GM19324 (cell line): ENCODE data around the gene PMFBP1.

ENCODE experiments used
- ATAC-seq: cut with Tn5 transposase; IDR thresholded peaks from one replicate; pipeline ENCODE4 v1.9.1; 2021; ENCODE audit warnings: mild to moderate bottlenecking, moderate library complexity; ENCODE audit not compliant: unreplicated experiment, low FRiP score

PMFBP1 gene, protein sequence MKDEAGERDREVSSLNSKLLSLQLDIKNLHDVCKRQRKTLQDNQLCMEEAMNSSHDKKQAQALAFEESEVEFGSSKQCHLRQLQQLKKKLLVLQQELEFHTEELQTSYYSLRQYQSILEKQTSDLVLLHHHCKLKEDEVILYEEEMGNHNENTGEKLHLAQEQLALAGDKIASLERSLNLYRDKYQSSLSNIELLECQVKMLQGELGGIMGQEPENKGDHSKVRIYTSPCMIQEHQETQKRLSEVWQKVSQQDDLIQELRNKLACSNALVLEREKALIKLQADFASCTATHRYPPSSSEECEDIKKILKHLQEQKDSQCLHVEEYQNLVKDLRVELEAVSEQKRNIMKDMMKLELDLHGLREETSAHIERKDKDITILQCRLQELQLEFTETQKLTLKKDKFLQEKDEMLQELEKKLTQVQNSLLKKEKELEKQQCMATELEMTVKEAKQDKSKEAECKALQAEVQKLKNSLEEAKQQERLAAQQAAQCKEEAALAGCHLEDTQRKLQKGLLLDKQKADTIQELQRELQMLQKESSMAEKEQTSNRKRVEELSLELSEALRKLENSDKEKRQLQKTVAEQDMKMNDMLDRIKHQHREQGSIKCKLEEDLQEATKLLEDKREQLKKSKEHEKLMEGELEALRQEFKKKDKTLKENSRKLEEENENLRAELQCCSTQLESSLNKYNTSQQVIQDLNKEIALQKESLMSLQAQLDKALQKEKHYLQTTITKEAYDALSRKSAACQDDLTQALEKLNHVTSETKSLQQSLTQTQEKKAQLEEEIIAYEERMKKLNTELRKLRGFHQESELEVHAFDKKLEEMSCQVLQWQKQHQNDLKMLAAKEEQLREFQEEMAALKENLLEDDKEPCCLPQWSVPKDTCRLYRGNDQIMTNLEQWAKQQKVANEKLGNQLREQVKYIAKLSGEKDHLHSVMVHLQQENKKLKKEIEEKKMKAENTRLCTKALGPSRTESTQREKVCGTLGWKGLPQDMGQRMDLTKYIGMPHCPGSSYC

DNA sequence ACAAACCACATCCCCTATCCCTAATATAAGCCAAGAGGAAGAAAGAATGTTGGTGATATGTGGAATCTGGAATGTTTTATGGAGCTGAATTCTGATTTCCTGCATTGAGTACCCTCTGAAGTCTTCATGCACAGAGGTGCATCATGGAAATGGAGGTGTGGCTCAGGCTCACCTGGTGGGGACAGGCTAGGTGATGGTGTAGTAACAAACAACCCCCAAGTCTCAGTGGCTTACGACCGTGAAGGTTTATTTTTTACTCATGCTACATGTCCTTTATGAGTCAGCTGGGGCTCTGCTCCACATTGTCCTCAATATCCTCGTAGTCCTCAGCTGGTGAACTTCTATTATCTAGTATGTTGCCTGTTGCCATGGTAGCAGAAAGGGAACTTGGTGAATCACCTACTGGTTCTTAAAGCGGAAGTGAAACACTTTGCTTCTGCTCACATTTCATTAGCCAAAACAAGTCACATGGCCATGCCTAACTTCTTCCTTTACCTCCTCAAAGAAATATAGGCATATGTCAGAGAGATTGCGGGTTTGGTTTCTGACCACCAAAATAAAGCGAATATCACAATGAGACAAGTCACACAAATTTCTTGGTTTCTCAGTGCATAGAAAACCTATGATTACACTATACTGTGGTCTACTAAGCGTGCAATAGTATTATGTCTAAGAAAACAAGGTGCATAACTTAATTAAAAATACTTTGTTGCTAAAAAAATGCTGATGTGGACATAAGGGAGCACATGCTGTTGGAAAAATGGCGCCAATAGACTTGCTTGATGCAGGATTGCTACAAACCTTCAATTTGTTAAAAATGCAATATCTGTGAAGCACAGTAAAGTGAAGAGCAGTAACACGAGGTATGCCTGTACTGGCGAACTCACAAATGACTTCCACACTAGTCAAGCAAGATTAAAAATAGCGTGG lies at the start of gene PMFBP1:
TSS of gene PMFBP1 (minus strand) at position 51 of the 930 bp plus-strand sequence. CDS start 947 bp downstream, outside the sequence.
- ATAC-seq: peak; percentile 84

DNA sequence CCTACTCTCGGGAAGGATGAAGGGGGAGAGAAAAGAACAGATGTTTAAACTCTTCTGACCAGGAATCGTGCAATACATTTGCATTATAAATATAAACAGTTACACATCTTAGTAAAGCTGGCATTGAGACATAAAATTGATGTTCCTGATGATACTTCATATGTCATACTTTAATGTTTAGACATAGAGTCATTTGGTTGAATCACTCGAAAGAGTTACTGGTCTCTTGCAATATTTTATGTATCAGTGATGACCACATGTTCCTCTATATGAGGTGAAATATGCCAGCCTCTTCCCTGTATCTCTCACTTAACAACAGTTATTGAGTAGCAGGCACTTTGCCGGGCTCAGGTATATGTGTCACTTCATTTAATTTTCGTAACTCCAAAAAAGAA lies 49.7 kb upstream of the PMFBP1 start:
- no peak for ATAC-seq

DNA sequence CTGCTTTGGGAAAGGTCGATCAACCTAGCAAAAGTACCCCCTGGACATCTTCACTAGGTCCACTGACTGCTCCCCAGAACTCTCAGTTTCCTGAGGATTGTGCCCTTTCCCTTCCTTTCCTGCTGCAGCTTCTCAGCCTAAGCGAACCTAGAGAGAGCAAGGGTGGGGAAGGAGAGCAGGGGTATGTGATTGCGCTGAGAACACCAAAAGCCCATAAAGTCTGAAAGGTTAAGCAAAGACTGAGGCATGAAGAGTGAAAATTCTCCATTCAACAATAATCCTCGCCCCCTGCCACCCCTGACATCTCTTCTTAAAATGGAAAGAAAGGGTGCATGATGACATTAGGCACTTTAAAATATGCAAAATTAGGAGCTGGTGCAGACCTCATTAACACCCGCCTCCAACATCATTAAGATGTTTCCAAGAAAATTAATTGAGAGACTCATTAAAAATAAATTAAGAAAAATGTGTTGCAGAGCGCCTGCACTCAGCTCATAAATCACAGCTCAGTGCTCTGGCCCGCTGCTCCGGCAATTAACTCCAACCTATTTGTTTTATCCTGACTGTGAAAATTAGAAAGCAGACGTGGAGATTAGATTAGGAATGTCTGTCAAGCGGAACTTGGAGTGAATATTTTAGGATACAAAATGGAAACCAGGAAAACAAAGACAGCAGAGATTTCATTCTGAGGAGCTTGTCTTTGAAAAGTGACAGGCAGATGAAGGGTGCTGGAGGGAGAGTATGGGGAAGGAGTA lies 49.1 kb upstream of the PMFBP1 start:
- ATAC-seq: no peak

DNA sequence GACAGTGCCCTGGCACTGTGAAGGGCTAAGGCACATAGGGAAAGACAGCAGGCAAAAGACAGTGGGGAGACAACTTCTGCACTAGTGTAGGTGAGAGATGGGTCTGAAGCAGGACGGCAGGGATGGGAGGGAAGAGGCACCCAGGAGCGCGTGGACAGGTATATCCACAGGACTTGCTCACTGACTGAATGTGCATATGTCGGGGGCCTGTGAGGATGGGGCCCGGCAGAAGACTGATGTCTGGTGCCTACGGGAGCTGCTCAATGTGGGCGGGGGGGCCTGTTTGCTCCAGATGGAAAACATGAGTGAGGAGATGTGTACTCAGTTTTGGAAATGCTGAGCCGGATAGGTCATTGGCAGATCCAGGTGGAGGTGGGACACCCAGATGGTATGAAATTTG lies 47.3 kb upstream of the PMFBP1 start:
- ATAC-seq: no peak

DNA sequence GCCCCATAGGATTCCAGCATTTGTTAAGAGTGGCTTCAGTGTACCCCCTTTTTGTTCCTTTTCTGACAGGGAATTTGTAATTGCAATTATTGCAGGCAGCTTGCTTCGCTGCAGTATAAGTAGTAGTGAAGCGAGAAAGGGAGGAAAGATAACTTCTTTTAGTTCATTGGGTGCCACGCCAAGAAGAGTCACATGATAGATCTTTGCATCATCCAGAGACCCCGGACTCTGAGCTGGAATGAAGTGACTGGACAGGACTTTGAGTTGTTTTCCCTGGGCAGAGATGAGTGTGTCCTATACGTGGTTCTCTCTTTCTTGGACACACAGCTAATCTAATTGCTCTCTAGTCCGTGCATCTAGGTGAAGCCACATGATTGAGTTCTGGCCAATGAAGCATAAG lies 44.8 kb upstream of the PMFBP1 start:
- ATAC-seq: no peak

DNA sequence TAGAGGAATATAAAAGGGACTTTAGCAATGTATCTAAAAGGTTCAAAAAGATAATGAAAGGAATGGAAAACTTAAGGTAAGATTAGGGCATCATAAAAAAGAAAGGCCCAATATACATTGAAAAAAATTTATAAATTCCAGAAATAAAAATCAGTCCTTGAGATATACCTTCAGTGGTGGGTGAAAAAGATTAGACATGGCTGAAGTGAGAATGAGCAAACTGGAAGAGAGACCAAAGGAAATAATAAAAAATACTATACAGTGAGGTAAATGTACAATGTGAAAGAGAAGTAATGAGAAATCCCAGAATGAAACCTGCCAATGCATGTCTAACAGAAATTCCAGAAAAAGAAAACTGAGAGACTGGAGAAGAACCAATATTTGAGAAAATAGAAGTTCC lies 42.9 kb upstream of the PMFBP1 start:
- no peak for ATAC-seq

DNA sequence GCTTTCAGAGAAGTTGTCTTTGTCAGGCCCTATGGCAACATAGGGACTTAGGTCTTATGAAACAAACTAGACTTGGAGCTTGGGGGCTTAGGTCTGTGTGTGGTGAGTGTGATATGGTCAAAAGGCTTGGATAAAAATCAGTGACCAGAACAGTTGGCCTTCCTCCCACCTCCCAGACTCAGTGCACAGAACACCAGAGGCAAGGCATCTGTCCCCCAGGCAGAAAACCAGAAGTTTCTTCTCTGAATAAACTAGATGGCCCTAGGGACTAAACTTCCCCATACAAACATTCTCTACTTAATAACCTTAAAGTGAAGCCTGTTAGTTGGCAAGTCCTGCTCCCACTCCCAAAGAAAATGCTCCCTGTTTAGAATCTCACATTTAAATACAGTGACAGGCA lies 39.2 kb upstream of the PMFBP1 start:
- no peak for ATAC-seq

DNA sequence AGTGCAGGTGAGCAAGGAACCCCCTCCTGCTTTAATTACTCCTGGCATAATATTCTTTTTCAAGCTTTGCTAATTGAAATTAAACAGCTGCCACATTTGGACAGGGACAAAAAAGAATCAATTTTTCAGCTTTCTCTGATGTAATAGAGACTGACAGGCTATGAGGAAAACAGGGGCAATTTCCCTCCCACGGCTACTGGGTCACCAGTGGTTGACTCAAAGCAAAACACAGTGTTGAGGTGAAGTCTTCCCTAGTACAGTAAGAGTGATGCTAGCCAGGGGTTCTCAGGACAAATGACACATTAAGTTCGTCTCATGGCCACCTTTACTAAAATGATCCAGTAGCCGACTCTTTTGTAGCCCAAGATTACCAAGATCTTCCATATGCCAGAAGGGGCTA lies 38.6 kb upstream of the PMFBP1 start:
- no peak for ATAC-seq

DNA sequence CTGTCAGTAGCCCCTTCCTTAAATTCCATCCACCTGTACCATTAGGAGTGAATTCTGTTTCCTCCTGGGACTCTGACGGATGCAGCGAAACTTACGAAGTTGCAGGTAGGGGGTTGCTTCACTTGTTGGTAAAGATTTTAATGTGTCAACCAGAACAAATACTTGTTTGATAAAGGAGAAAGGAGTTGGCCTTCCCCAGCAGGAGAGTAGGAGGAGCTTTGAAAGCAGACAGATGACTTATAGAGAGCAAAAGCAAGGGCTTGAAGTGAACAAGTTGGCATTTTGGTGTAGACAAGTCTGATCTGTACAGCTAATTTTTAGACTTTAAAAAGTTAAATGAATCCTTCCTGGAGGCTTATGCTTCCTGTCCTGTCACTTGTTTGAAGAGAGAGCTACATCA lies 38.1 kb upstream of the PMFBP1 start:
- no peak for ATAC-seq

DNA sequence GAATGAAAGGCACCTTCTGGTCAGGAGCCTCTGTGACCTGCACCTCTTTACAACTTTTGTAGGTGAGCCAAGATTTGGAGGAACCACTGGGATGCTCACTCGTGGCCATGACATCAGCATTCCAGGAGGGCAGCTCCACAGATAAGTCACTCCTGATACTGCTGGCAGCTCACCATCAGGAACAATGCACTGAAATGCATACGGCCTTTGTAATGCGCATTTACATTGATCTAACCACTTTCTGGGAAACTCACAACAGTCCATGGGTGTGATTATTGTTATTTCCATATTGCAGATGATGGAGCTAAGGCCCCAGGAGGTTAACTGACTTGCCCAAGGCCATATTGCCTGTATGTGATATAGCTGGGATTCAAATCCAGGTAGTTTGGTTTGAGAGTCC lies 34.3 kb upstream of the PMFBP1 start:
- ATAC-seq: no peak

DNA sequence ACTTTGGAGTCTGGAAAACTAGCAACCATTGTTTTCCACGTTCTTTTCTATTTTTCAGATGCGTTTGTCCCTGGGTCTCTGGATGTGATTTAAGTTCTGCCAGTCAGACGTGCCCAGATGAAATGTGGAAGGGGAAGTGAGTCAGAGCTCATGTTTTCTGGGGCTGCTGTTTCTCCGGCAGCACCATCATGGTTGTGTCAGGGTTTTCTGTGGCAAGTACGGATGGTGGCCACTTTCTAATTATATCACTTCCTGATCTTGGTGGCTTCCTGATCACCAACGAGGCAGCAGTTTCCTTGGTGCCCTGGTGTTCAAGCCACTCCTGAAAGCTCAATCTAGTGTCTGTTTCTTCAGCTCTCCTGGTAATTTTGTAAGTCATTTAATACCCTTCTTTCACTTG lies 31.4 kb upstream of the PMFBP1 start:
- ATAC-seq: peak; percentile 40

DNA sequence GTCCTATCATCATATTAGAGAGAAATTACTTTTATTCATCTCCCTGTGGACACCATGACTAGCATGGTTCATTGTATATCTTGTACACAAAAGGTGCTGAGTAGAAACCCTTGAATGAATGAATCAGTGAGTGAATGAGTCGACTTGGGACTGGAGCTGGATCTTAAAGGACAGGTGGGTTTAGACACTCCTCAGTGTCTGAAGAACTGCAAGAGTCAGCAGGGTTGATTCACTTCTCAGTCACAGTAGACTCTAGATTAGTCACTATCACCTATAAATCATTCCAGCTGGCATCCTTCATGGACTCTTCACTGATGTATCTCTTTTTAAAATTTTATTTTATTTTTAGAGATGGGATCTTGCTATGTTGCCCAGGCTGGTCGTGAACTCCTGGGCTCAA lies 30.1 kb upstream of the PMFBP1 start:
- ATAC-seq: no peak

DNA sequence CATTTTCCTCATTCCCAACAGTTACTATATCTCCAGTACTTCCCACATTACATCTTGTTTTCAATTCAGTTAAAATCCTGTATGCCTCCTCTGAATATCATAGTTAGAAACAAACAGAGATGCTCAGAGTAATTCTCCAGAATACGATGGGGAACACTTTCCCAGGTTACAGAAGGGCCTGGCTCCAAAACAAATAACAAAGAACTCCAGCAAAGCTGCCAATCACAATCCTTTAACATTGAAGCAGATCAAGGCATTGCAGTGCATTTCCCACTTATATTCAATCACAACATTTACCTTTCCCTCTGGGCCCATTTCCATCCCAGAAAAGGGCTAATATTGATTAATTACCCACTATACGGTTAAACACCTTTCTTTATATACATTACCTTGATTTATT lies 29.4 kb upstream of the PMFBP1 start:
- ATAC-seq: no peak

DNA sequence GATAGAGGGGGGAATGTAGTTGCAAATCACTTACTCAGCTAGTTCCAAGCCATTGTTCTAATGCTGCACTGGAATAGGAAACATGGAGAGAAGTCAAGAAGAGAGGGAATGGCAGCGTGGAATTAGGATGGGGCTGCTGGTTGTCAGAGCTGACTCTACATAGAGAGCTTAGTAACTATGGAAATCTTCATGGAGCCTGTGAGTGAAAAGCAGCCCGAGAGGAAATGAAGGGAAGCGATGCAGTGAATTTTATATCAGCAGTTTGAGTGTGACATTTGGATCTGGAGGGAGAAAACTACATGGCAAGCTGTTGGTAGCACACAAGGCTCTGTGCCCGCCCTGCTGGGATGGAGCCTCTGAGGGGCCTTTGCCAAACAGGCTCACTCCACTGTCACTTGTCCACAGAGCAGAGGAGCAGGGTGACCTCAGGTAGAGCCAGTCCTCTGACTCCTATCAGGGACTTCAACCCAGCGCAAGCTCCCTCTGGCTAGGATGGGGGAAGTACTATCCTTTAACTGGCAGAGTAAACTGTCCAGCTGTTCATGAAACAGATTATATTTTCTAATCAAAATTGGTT lies 27.9 kb upstream of the PMFBP1 start:
- no peak for ATAC-seq

DNA sequence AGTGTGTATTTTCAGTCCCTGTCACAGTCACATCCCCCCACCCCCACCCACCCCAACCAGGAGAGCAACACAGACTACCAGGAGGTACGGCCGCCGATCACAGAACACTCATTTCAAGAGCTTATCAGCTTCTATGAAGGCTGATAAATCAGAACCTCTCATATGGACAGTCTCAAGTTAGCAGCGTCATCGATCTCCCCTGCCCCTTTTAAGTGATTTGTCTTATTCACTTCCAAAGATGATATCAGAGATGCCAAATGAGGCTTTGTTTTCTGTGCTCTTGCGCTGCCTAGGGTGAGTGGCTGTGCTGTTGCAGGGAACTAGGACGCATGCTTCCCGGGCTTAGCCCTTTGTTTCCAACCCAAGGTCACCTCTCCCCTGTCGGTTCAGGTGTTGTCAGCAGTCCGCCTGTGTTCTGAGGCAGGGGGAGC lies 26.8 kb upstream of the PMFBP1 start:
- no peak for ATAC-seq

DNA sequence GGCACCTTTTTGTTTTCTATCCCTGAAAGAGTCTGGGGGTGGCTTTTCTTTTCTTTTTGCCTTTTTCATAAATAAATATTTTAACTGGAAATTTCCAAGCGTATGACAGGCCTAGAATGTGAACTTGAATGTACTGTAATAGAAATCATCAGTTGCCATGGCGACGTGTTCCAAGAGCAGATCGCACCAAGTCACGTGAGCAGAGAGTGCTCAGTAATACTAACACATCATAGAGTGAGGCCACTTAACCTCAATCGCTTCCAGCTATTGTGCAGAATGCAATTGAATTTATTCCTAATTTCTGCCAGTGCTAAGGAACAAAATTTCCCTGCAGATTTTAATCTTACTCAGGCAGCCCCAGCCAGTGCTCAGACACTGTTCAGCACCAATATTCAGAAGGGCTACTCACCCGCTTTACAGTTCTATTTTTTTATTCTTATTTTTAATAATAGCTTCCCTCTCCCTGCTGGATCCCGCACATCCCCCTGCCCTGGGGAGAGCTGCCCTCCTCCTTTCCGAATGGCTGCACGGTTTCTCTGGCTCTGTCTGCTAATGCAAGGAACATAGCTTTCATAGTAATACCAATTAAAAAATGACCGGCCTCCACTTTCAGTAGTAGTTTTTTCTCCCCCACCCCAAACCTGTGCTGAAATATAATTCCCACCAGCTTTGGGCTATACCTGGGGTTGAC lies 26.2 kb upstream of the PMFBP1 start:
- ATAC-seq: no peak

DNA sequence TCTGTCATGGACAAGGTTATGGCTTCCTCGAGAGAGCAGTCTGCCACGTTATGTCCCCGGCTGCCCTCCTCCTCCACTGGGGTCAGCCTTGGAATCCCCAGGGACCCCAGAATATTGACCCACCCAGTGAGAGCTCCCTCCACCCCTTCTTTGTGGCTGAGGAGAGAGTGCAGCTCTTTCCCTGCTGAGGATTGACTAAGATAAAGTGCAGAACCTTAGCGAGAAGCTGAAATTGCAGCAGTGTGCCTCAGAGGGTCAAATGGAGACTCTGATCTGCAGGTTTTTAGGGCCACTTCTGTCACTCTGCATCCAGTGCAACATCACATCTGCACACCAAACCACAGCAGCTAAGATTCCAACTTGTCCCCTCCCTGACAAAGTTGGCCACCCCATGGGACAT lies 25.6 kb upstream of the PMFBP1 start:
- ATAC-seq: no peak

DNA sequence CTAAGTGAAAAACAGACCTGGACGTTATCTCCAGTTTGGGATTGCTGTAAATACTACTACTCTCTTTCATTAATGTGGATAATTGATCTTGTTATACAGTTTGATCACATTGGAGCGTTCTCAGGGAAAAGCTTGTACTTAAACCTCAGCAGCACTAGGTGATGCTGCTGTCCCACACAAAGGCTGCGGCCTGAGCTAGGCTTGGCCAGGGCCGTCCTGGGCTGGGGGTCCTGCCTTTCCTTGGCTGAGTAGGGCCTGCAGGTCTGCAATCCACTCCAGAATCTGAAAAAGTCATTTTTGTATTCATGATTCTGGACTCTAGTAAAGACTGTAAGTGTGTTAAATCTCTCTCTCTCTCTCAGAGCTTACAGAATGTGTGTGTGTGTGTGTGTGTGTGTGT lies 23.7 kb upstream of the PMFBP1 start:
- no peak for ATAC-seq

DNA sequence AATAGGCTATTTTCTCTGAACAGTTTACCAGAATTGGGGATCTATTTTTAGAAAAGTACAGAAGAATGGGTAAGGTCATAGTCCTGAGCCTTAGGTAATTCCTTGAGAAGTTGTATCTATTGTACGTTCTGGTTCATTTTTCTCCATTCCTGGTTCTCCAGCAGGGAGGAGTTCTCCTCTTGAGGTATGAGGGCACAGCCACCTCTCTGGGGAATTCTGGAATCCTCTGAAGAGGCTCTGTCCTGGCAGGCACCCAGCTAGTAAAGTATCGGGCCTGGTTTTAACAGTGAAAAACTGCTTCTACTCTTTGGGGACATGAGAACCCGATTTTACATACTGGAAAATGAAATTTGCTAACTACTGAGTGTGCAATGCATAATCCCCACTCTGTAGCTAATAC lies 19.6 kb upstream of the PMFBP1 start:
- ATAC-seq: no peak
